Endothelial cell of umbilical vein (primary cell): ENCODE results near the gene ENKD1. TPM values are rescaled to one million over a fixed set of nuclear protein-coding genes. Genes with fewer than 3 reads are reported as not detected.

ENCODE experiments used
- BruUV-seq: library from RNA; stranded (reverse); fragments of 400-500 nt; replicated peaks from 2 replicates; lab custom pipeline; 2021; lab: Mats Ljungman, UMichigan
- CTCF ChIA-PET: fragments of 300-600, 350-600 bp; sonication (Branson Sonifier 250); formaldehyde crosslinking; loops from one replicate; lab custom pipeline; 2021; ENCODE audit warnings: antibody characterized with exemption, inconsistent platforms; lab: Charles Lee
- POLR2A ChIA-PET: fragments of 300-600, 350-600 bp; sonication (Branson Sonifier 250); formaldehyde crosslinking; loops from one replicate; lab custom pipeline; 2021; ENCODE audit warnings: antibody characterized with exemption, inconsistent platforms; lab: Charles Lee
- DNase-seq: peaks from one replicate; pipeline ENCODE4 v3.0.0-alpha.2; 2011; ENCODE audit warnings: low read depth, low spot score
- FAIRE-seq: peaks from 2 replicates; lab custom pipeline; 2011; peaks lifted over from hg19 to GRCh38; lab: Jason Lieb, UNC
- H2AFZ ChIP-seq: 2 replicates; pipeline ENCODE4 v1.6.0; 2012; ENCODE audit warnings: low read depth, low read length, control low read depth, inconsistent platforms
- H3K27ac ChIP-seq: 2 replicates; pipeline ENCODE4 v1.5.1; 2011; ENCODE audit warnings: low read depth, mild to moderate bottlenecking, control low read depth, low read length, moderate library complexity; ENCODE audit not compliant: insufficient read depth
- H3K27me3 ChIP-seq, 2 experiments: 2 replicates each; pipeline versions ENCODE4 v1.6.0 to v1.6.1; 2011; ENCODE audit warnings: low read length in 2 of 2, mixed read lengths in 1 of 2; ENCODE audit not compliant: control insufficient read depth in 2 of 2, insufficient read depth in 2 of 2
- H3K36me3 ChIP-seq, 2 experiments: 2 replicates in 1 of 2; 3 replicates in 1 of 2; pipeline ENCODE4 v1.5.1; 2011; ENCODE audit warnings: low read length in 2 of 2, mild to moderate bottlenecking in 1 of 2, moderate library complexity in 1 of 2; ENCODE audit not compliant: control insufficient read depth in 2 of 2, insufficient read depth in 2 of 2; ENCODE audit errors: extremely low read depth in 1 of 2
- H3K4me1 ChIP-seq: 3 replicates; pipeline ENCODE4 v1.5.1; 2011; ENCODE audit warnings: mild to moderate bottlenecking, low read length; ENCODE audit not compliant: control insufficient read depth, insufficient read depth; ENCODE audit errors: extremely low read depth
- H3K4me2 ChIP-seq: 2 replicates; pipeline ENCODE4 v1.6.1; 2011; ENCODE audit warnings: low read length, control low read depth, mixed read lengths; ENCODE audit not compliant: insufficient read depth
- H3K4me3 ChIP-seq, 3 experiments: fragments of 200-600 bp in 1 of 3; sonication (generic), shearing (Covaris generic) in 1 of 3; replicated peaks in 1 of 3; 2 replicates each; pipeline ENCODE4 v1.5.1; 2011 to 2016; ENCODE audit warnings: control low read depth in 3 of 3, low read length in 3 of 3, mild to moderate bottlenecking in 2 of 3, inconsistent platforms in 1 of 3, low read depth in 1 of 3, moderate library complexity in 1 of 3; ENCODE audit not compliant: insufficient read depth in 1 of 3
- H3K79me2 ChIP-seq: 2 replicates; pipeline ENCODE4 v1.6.0; 2012; ENCODE audit warnings: low read length, inconsistent platforms; ENCODE audit not compliant: control insufficient read depth, insufficient read depth
- H3K9ac ChIP-seq: replicated peaks from 2 replicates; pipeline ENCODE3; 2011; ENCODE audit warnings: low read length, control low read depth; ENCODE audit not compliant: insufficient read depth; ENCODE audit errors: extremely low read depth
- H3K9me1 ChIP-seq: replicated peaks from 3 replicates; pipeline ENCODE4 v1.6.0; 2011; ENCODE audit warnings: mild to moderate bottlenecking, low read length; ENCODE audit not compliant: control insufficient read depth, insufficient read depth; ENCODE audit errors: extremely low read depth
- H3K9me3 ChIP-seq: replicated peaks from 2 replicates; pipeline ENCODE4 v1.5.1; 2012; ENCODE audit warnings: low read length, inconsistent platforms; ENCODE audit not compliant: control insufficient read depth, insufficient read depth
- H4K20me1 ChIP-seq: replicated peaks from 2 replicates; pipeline ENCODE3; 2011; ENCODE audit warnings: mild to moderate bottlenecking, low read length; ENCODE audit not compliant: control insufficient read depth, insufficient read depth; ENCODE audit errors: extremely low read depth
- FOS ChIP-seq: IDR thresholded peaks from 2 replicates; pipeline ENCODE4 v1.6.1; 2011; ENCODE audit warnings: mild to moderate bottlenecking, low read length, moderate library complexity, borderline replicate concordance; ENCODE audit not compliant: insufficient read depth
- POLR2A ChIP-seq: IDR thresholded peaks from 2 replicates; pipeline ENCODE4 v1.6.1; 2012; ENCODE audit warnings: low read depth, mild to moderate bottlenecking, control low read depth, low read length
- dilution Hi-C: fragments of 300-500 bp; cut with MboI; formaldehyde crosslinking; loops from one replicate; pipeline ENCODE4 v1.15.0; 2019; ENCODE audit warnings: low sequenced_read_pairs; ENCODE audit not compliant: extremely low pct_ligation_motif_present
- intact Hi-C: fragments of 100-400 bp; cut with micrococcal nuclease; formaldehyde crosslinking; loops from one replicate; pipeline ENCODE4 v1.10.0; 2022
- polyA plus RNA-seq, 4 experiments: library from polyadenylated mRNA; depleted of rRNA in 3 of 4; stranded (reverse) in 3 of 4; unstranded in 1 of 4; fragments of >200 nt; gene quantifications; 2 replicates each; pipeline versions ENCODE4 v1.2.1 to v1.2.3, GENCODE V29; 2011 to 2012; ENCODE audit warnings: missing spikeins in 1 of 4
- total RNA-seq: library from RNA; stranded (reverse); gene quantifications from 2 replicates; pipeline ENCODE4 v1.2.3, GENCODE V29; 2021
- TF ChIP-seq, protein P1 (sequence below): IDR thresholded peaks from 2 replicates; pipeline ENCODE4 v1.6.1; 2011; ENCODE audit not compliant: insufficient read depth, insufficient read length
- TF ChIP-seq, protein P2 (sequence below), 2 donors: IDR thresholded peaks; 1 replicate in 1 of 2; 2 replicates in 1 of 2; pipeline ENCODE4 v1.5.1; 2011; ENCODE audit warnings: low read length in 2 of 2, mild to moderate bottlenecking in 2 of 2, moderate library complexity in 2 of 2, control low read depth in 1 of 2, inconsistent platforms in 1 of 2, low read depth in 1 of 2; ENCODE audit not compliant: insufficient read depth in 1 of 2; ENCODE audit errors: extremely low read depth in 1 of 2

Gene ENKD1
- total and polyA plus RNA-seq, 2 donors (not counting 3 experiments of a cell fraction or from before 2014, with no cell fraction given): 16.7 to 17.3 TPM

DNA sequence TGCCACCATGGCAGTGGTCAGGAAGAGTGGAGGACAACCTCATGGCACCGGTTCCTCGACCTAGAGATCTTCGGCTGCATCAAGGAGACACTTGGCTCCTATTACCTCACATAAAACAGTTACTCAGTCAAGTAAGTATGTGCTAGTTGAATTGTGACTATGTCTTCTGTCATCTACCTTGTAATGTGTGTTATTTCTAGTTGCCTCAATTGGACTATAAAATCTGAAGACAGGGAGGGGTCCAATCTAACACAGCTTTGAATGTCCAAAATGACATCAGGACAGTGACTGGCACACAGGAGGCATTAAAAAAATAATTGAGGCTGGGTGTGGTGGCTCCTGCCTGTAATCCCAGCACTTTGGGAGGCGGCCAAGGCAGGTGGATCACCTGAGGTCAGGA is 17.2 kb upstream of the ENKD1 start:
- TF ChIP-seq, protein P1, sequence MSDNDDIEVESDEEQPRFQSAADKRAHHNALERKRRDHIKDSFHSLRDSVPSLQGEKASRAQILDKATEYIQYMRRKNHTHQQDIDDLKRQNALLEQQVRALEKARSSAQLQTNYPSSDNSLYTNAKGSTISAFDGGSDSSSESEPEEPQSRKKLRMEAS: no peak
- no peak for TF ChIP-seq FOS
- TF ChIP-seq POLR2A: no peak
- TF ChIP-seq, protein P2, sequence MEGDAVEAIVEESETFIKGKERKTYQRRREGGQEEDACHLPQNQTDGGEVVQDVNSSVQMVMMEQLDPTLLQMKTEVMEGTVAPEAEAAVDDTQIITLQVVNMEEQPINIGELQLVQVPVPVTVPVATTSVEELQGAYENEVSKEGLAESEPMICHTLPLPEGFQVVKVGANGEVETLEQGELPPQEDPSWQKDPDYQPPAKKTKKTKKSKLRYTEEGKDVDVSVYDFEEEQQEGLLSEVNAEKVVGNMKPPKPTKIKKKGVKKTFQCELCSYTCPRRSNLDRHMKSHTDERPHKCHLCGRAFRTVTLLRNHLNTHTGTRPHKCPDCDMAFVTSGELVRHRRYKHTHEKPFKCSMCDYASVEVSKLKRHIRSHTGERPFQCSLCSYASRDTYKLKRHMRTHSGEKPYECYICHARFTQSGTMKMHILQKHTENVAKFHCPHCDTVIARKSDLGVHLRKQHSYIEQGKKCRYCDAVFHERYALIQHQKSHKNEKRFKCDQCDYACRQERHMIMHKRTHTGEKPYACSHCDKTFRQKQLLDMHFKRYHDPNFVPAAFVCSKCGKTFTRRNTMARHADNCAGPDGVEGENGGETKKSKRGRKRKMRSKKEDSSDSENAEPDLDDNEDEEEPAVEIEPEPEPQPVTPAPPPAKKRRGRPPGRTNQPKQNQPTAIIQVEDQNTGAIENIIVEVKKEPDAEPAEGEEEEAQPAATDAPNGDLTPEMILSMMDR (IDR thresholded peaks at IDR 0.05; ENCODE audit: extremely low read depth in 1 of 2, insufficient read depth in 1 of 2, low read depth in 1 of 2, low read length in 2 of 2): no peak
- FAIRE-seq (no peak), DNase-seq (no peak)
- peaks cover 9% of the 10 kb centered on the region for H3K4me1 ChIP-seq
- H3K27me3 ChIP-seq: no peaks in the 10 kb centered on the region
- dilution Hi-C loops (loop anchor here (25.0 kb wide), 1 partner anchor 229 kb away; no protein-coding TSS in a partner anchor), intact Hi-C loops (no loop called here)
- no peak overlapping the region for H3K9ac ChIP-seq
- peaks cover 2% of the 10 kb centered on the region for H3K79me2 ChIP-seq
- H3K36me3 ChIP-seq: peaks cover 4 to 20% of the 10 kb centered on the region in 2 experiments
- no peak overlapping the region for H3K4me2 ChIP-seq
- ChIA-PET POLR2A (no interaction called here), CTCF (interaction anchor here (4.2 kb wide), 1 partner anchor 11 kb away, joined by 22 read pairs; no protein-coding TSS in a partner anchor)
- no TSS peak for BruUV-seq
- H3K27ac ChIP-seq: no peak overlapping the region
- no peaks in the 10 kb centered on the region for H3K9me3 ChIP-seq
- H4K20me1 ChIP-seq: peaks cover 3% of the 10 kb centered on the region
- H3K9me1 ChIP-seq: no peaks in the 10 kb centered on the region
- no peak overlapping the region for H2AFZ ChIP-seq
- no peak overlapping the region for H3K4me3 ChIP-seq
